Measurements from ENCODE around the gene TMEM179.
A peak's percentile ranks its signal among the peaks of the same experiment; 100 is the strongest.

The TMEM179 gene

GRCh38 chr14:104576232-104576969 is 28.2 kb downstream of the TMEM179 start:
- Mint-ChIP-seq H3K27me3 (peaks cover 6% of the 10 kb centered on the region), H3K4me3 (no peak overlapping the region), H3K4me1 (no peaks in the 10 kb centered on the region), H3K9me3 (no peaks in the 10 kb centered on the region), H3K27ac (no peak overlapping the region)
- ATAC-seq (no peak), DNase-seq (no peak)

GRCh38 chr14:104574978-104575583 is 29.5 kb downstream of the TMEM179 start:
- DNase-seq: no peak
- Mint-ChIP-seq H3K27me3 (peaks cover 6% of the 10 kb centered on the region), H3K4me1 (no peaks in the 10 kb centered on the region), H3K4me3 (no peak overlapping the region), H3K9me3 (no peaks in the 10 kb centered on the region), H3K27ac (no peak overlapping the region)
- no peak for ATAC-seq

GRCh38 chr14:104574536-104574935 is 30.0 kb downstream of the TMEM179 start:
- Mint-ChIP-seq H3K9me3 (no peaks in the 10 kb centered on the region), H3K4me1 (no peaks in the 10 kb centered on the region), H3K4me3 (no peak overlapping the region), H3K27ac (no peak overlapping the region), H3K27me3 (peaks cover 3% of the 10 kb centered on the region)
- DNase-seq (no peak), ATAC-seq (no peak)

- no peaks in the 10 kb centered on the region for H3K4me1 Mint-ChIP-seq
- no peaks in the 10 kb centered on the region for H3K27me3 Mint-ChIP-seq
- H3K4me3 Mint-ChIP-seq: no peak overlapping the region
- DNase-seq: no peak
- no peak for ATAC-seq
- no peaks in the 10 kb centered on the region for H3K9me3 Mint-ChIP-seq
- peak overlapping the region; percentile 46 to 56 for H3K27ac Mint-ChIP-seq
Measured at GRCh38 chr14:104573930-104574329, 30.6 kb downstream of the TMEM179 start.

- ATAC-seq (no peak), DNase-seq (no peak)
- no peak overlapping the region for H3K4me3 Mint-ChIP-seq
- no peaks in the 10 kb centered on the region for H3K4me1 Mint-ChIP-seq
- H3K9me3 Mint-ChIP-seq: no peaks in the 10 kb centered on the region
- H3K27ac Mint-ChIP-seq: no peak overlapping the region
- H3K27me3 Mint-ChIP-seq: no peaks in the 10 kb centered on the region
Measured at GRCh38 chr14:104572668-104573067, 31.9 kb downstream of the TMEM179 start.

- H3K9me3 Mint-ChIP-seq: no peaks in the 10 kb centered on the region
- ATAC-seq (no peak), DNase-seq (no peak)
- H3K4me3 Mint-ChIP-seq: no peak overlapping the region
- no peak overlapping the region for H3K27ac Mint-ChIP-seq
- no peaks in the 10 kb centered on the region for H3K4me1 Mint-ChIP-seq
- H3K27me3 Mint-ChIP-seq: peaks cover 2% of the 10 kb centered on the region
Measured at GRCh38 chr14:104572024-104572626, 32.4 kb downstream of the TMEM179 start.

- no peak for DNase-seq
- H3K9me3 Mint-ChIP-seq: no peaks in the 10 kb centered on the region
- H3K27me3 Mint-ChIP-seq: peaks cover 11% of the 10 kb centered on the region
- H3K4me3 Mint-ChIP-seq: no peak overlapping the region
- ATAC-seq: no peak
- no peaks in the 10 kb centered on the region for H3K4me1 Mint-ChIP-seq
- H3K27ac Mint-ChIP-seq: peak overlapping the region in 1 of 2 donors; percentile 42
Measured at GRCh38 chr14:104571246-104571645, 33.3 kb downstream of the TMEM179 start.

- no peak overlapping the region for H3K4me3 Mint-ChIP-seq
- H3K27me3 Mint-ChIP-seq: peaks cover 29% of the 10 kb centered on the region
- no peaks in the 10 kb centered on the region for H3K4me1 Mint-ChIP-seq
- ATAC-seq (no peak), DNase-seq (no peak)
- H3K27ac Mint-ChIP-seq: no peak overlapping the region
- no peaks in the 10 kb centered on the region for H3K9me3 Mint-ChIP-seq
Measured at GRCh38 chr14:104569435-104569834, 35.1 kb downstream of the TMEM179 start.

GRCh38 chr14:104568620-104569019 is 36.0 kb downstream of the TMEM179 start:
- Mint-ChIP-seq H3K9me3 (no peaks in the 10 kb centered on the region), H3K27ac (no peak overlapping the region), H3K4me3 (no peak overlapping the region), H3K27me3 (peaks cover 37% of the 10 kb centered on the region), H3K4me1 (peaks cover 7% of the 10 kb centered on the region)
- DNase-seq (no peak), ATAC-seq (no peak)

GRCh38 chr14:104567957-104568225 is 36.7 kb downstream of the TMEM179 start:
- H3K27ac Mint-ChIP-seq: no peak overlapping the region

GRCh38 chr14:104567141-104567956 is 37.2 kb downstream of the TMEM179 start:
- Mint-ChIP-seq H3K4me3 (no peak overlapping the region), H3K27me3 (peaks cover 38% of the 10 kb centered on the region), H3K4me1 (peaks cover 7% of the 10 kb centered on the region), H3K9me3 (no peaks in the 10 kb centered on the region), H3K27ac (peak overlapping the region in 1 of 2 donors; percentile 50)
- DNase-seq (no peak), ATAC-seq (no peak)

More at GRCh38 chr14:104567957-104568225, 36.7 kb downstream of the TMEM179 start:
- Mint-ChIP-seq H3K27me3 (peaks cover 38% of the 10 kb centered on the region), H3K9me3 (no peaks in the 10 kb centered on the region), H3K4me1 (peaks cover 7% of the 10 kb centered on the region), H3K4me3 (no peak overlapping the region)
- DNase-seq: no peak
- ATAC-seq: no peak

- peaks cover 7% of the 10 kb centered on the region for H3K4me1 Mint-ChIP-seq
- no peak overlapping the region for H3K27ac Mint-ChIP-seq
- ATAC-seq (no peak), DNase-seq (no peak)
- H3K27me3 Mint-ChIP-seq: peaks cover 45% of the 10 kb centered on the region
- no peaks in the 10 kb centered on the region for H3K9me3 Mint-ChIP-seq
- H3K4me3 Mint-ChIP-seq: no peak overlapping the region
Measured at GRCh38 chr14:104564744-104565679, 39.6 kb downstream of the TMEM179 start.

- Mint-ChIP-seq H3K27ac (peak overlapping the region in 1 of 2 donors; percentile 78), H3K4me3 (no peak overlapping the region), H3K9me3 (no peaks in the 10 kb centered on the region), H3K4me1 (peaks cover 7% of the 10 kb centered on the region), H3K27me3 (peaks cover 45% of the 10 kb centered on the region)
- DNase-seq (peak; percentile 61 to 70), ATAC-seq (peak; percentile 73)
Measured at GRCh38 chr14:104563742-104564615, 40.6 kb downstream of the TMEM179 start.

- Mint-ChIP-seq H3K4me1 (peaks cover 7% of the 10 kb centered on the region), H3K27me3 (peaks cover 45% of the 10 kb centered on the region), H3K9me3 (no peaks in the 10 kb centered on the region), H3K4me3 (no peak overlapping the region), H3K27ac (no peak overlapping the region)
- DNase-seq (no peak), ATAC-seq (peak; percentile 2)
Measured at GRCh38 chr14:104563191-104563741, 41.3 kb downstream of the TMEM179 start.
